T-cell (primary cell): ENCODE measurements around the gene SRGAP1. TPM values are rescaled to one million over a fixed set of nuclear protein-coding genes. Genes with fewer than 3 reads are reported as not detected.

Source experiments
- ATAC-seq, 4 experiments: fragments of 200-7000 bp in 3 of 4; fragments of 150-1000 bp in 1 of 4; cut with Tn5 transposase; replicated peaks in 1 of 4; 1 replicate in 3 of 4; 2 replicates in 1 of 4; pipeline ENCODE4 v1.10.0; 2021; ENCODE audit warnings: moderate library complexity in 3 of 4, mild to moderate bottlenecking in 2 of 4, moderate number of reproducible peaks in 1 of 4
- CTCF ChIA-PET, 2 donors: fragments of 300-600 bp; sonication (Branson Sonifier 250); formaldehyde crosslinking; loops; one replicate each; lab custom pipeline; 2022; ENCODE audit warnings: antibody characterized with exemption in 2 of 2; lab: Charles Lee
- POLR2A ChIA-PET, 2 donors: fragments of 300-600 bp; sonication (Branson Sonifier 250); formaldehyde crosslinking; loops; one replicate each; lab custom pipeline; 2022; ENCODE audit warnings: antibody characterized with exemption in 2 of 2; lab: Charles Lee
- DNase-seq, 35 experiments: peaks; one replicate each; pipeline versions ENCODE4 v3.0.0 to v3.0.0-alpha.2; 2013 to 2023
- H3K27ac ChIP-seq: one replicate; pipeline ENCODE4 v1.5.1; 2013; ENCODE audit warnings: low read length
- H3K27me3 ChIP-seq, 2 experiments: replicated peaks in 1 of 2; 1 replicate in 1 of 2; 2 replicates in 1 of 2; pipeline versions ENCODE4 v1.6.1 to v1.7.0; 2013; ENCODE audit warnings: low read length in 1 of 2, mixed read lengths in 1 of 2; ENCODE audit not compliant: control insufficient read depth in 2 of 2, insufficient read depth in 2 of 2; ENCODE audit errors: extremely low read depth in 1 of 2
- H3K36me3 ChIP-seq, 2 donors: 1 replicate in 1 of 2; 2 replicates in 1 of 2; pipeline versions ENCODE4 v1.6.1 to v1.7.0; 2013; ENCODE audit warnings: low read length in 1 of 2; ENCODE audit not compliant: control insufficient read depth in 2 of 2, insufficient read depth in 1 of 2; ENCODE audit errors: extremely low read depth in 1 of 2
- H3K4me1 ChIP-seq, 2 experiments: 1 replicate in 1 of 2; 2 replicates in 1 of 2; pipeline versions ENCODE4 v1.6.1 to v1.7.0; 2013; ENCODE audit warnings: low read length in 2 of 2, mixed read lengths in 1 of 2; ENCODE audit not compliant: insufficient read depth in 2 of 2, control insufficient read depth in 1 of 2; ENCODE audit errors: extremely low read depth in 1 of 2
- H3K4me3 ChIP-seq, 2 donors: 1 replicate in 1 of 2; 2 replicates in 1 of 2; pipeline versions ENCODE4 v1.5.1 to v1.7.0; 2013; ENCODE audit warnings: mild to moderate bottlenecking in 2 of 2, low read length in 1 of 2, moderate library complexity in 1 of 2; ENCODE audit not compliant: control insufficient read depth in 1 of 2; ENCODE audit errors: extremely low read depth in 1 of 2
- H3K9me3 ChIP-seq: 2 replicates; pipeline ENCODE4 v1.7.0; 2013
- H3K27ac Mint-ChIP-seq, 2 donors: one replicate each; pipeline ENCODE4 v1.8.0; 2020 to 2021; ENCODE audit warnings: mild to moderate bottlenecking in 2 of 2, mixed read lengths in 2 of 2
- H3K27me3 Mint-ChIP-seq, 2 donors: one replicate each; pipeline ENCODE4 v1.8.0; 2021 to 2022; ENCODE audit warnings: mixed read lengths in 2 of 2
- H3K36me3 Mint-ChIP-seq: one replicate; pipeline ENCODE4 v1.8.0; 2021; ENCODE audit warnings: mixed read lengths
- H3K4me1 Mint-ChIP-seq, 3 donors: one replicate each; pipeline ENCODE4 v1.8.0; 2020 to 2022; ENCODE audit warnings: mixed read lengths in 3 of 3, mild to moderate bottlenecking in 1 of 3
- H3K4me3 Mint-ChIP-seq, 3 donors: one replicate each; pipeline ENCODE4 v1.8.0; 2020 to 2022; ENCODE audit warnings: mild to moderate bottlenecking in 3 of 3, mixed read lengths in 3 of 3, moderate library complexity in 3 of 3
- H3K9me3 Mint-ChIP-seq, 3 donors: one replicate each; pipeline ENCODE4 v1.8.0; 2020 to 2022; ENCODE audit warnings: mixed read lengths in 3 of 3
- WGBS: methylation state at CpG from one replicate; pipeline ENCODE4 v1.1.5; 2013; ENCODE audit warnings: missing lambda C conversion rate; ENCODE audit not compliant: insufficient coverage; 5-methylcytosine and 5-hydroxymethylcytosine counted together
- total RNA-seq, 35 experiments: library from RNA in 6 of 35; stranded (reverse) in 6 of 35; fragments of 120-200 nt in 1 of 35; gene quantifications; one replicate each; pipeline versions ENCODE4 v1.2.1 to v1.2.4 and lab custom pipeline; 2013 to 2026

The SRGAP1 gene
- total RNA-seq, 5 donors from 2014 or later (not counting 1 experiment from before 2014, with no cell fraction given): 0.07 to 0.38 (median 0.17) TPM; not detected in 1

DNA sequence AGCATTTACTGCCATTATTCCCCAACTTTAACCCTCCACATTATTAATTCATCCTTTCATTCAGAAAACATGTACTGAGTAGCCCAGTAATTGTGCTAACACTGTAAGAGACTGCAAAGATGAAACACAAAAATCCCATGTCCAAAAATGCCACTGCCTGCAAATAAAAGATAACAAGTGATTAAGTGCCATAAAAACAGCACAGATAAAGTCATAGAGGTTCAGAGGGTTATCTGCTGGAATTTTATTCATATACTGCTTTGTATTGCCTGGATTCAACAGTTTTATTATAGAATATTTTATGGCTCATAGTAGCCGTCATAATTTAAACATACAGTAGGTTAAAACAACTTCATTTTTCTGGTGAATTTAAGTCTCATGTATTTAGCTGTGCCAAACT is 199.7 kb downstream of the SRGAP1 start:
- Mint-ChIP-seq H3K36me3 (no peaks in the 10 kb centered on the region), H3K27ac (no peak overlapping the region), H3K4me1 (no peaks in the 10 kb centered on the region), H3K4me3 (no peak overlapping the region), H3K9me3 (no peaks in the 10 kb centered on the region), H3K27me3 (peaks cover 0 to 12% of the 10 kb centered on the region in 2 donors)
- H3K4me1 ChIP-seq: no peaks in the 10 kb centered on the region
- WGBS: no CpG with 5 or more reads among the region's 1 CpG
- no peak overlapping the region for H3K27ac ChIP-seq
- H3K9me3 ChIP-seq: no peaks in the 10 kb centered on the region
- H3K27me3 ChIP-seq: peaks cover 0 to 3% of the 10 kb centered on the region in 2 experiments
- ChIA-PET POLR2A (no interaction called here), CTCF (no interaction called here)
- ATAC-seq: no peak
- H3K4me3 ChIP-seq: no peak overlapping the region
- DNase-seq: no peak
- H3K36me3 ChIP-seq: no peaks in the 10 kb centered on the region

DNA sequence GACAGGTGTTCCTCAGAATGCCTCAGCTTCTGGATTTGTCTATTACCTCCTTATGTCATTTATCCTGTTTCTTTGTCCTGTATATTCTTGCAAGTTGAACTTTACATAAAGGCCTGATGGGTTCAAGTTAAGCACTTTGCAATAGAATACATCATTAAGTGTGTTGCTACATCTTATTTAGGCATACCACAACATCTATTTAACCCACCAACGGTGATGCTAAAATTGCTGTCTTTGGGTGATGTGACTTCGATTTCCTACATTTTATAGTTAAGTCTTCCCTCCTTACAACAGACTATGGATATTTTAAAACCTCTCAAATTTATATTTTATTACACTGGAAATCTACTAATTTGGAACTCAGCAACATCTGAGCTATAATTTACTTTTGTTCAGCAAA is 206.6 kb downstream of the SRGAP1 start:
- no peaks in the 10 kb centered on the region for H3K4me1 Mint-ChIP-seq
- H3K4me1 ChIP-seq: no peaks in the 10 kb centered on the region
- no peak overlapping the region for H3K4me3 ChIP-seq
- ATAC-seq (no peak), DNase-seq (no peak)
- no peaks in the 10 kb centered on the region for H3K36me3 ChIP-seq
- POLR2A ChIA-PET: no interaction called here
- no peak overlapping the region for H3K27ac Mint-ChIP-seq
- H3K27me3 ChIP-seq: no peaks in the 10 kb centered on the region
- peaks cover 9 to 30% of the 10 kb centered on the region in 2 donors for H3K27me3 Mint-ChIP-seq
- WGBS: no CpG with 5 or more reads among the region's 2 CpGs
- no peaks in the 10 kb centered on the region for H3K9me3 ChIP-seq
- no peaks in the 10 kb centered on the region for H3K36me3 Mint-ChIP-seq
- CTCF ChIA-PET: no interaction called here
- H3K27ac ChIP-seq: no peak overlapping the region
- no peak overlapping the region for H3K4me3 Mint-ChIP-seq
- peaks cover 0 to 4% (median 0%) of the 10 kb centered on the region in 3 donors for H3K9me3 Mint-ChIP-seq

DNA sequence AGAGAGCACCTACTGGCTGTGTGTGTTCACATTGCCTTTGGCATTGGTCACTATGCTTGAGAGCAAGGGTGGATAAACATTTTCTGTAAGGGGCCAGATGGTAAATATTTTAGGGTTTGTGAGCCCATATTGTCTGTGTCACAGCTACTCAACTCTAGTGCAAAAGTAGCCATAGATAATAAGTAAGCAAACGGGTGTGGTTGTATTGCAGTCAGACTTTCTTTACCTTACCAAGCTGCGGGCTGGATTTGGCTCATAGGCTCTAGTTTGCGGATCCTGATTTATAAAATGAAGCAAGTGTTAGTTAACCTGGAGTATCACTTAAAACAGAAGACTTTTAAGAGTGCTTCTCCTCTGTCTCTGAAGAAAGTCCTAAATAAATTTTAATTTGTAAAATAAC is 208.6 kb downstream of the SRGAP1 start:
- H3K27me3 ChIP-seq: no peaks in the 10 kb centered on the region
- ATAC-seq (no peak), DNase-seq (no peak)
- no peak overlapping the region for H3K27ac Mint-ChIP-seq
- no peaks in the 10 kb centered on the region for H3K36me3 Mint-ChIP-seq
- WGBS: no CpG with 5 or more reads among the region's 3 CpGs
- ChIA-PET POLR2A (no interaction called here), CTCF (no interaction called here)
- H3K4me1 ChIP-seq: no peaks in the 10 kb centered on the region
- no peak overlapping the region for H3K4me3 ChIP-seq
- no peaks in the 10 kb centered on the region for H3K9me3 ChIP-seq
- no peaks in the 10 kb centered on the region for H3K36me3 ChIP-seq
- no peak overlapping the region for H3K4me3 Mint-ChIP-seq
- H3K4me1 Mint-ChIP-seq: no peaks in the 10 kb centered on the region
- peaks cover 10 to 30% of the 10 kb centered on the region in 2 donors for H3K27me3 Mint-ChIP-seq
- no peak overlapping the region for H3K27ac ChIP-seq
- H3K9me3 Mint-ChIP-seq: peaks cover 0 to 4% (median 0%) of the 10 kb centered on the region in 3 donors

DNA sequence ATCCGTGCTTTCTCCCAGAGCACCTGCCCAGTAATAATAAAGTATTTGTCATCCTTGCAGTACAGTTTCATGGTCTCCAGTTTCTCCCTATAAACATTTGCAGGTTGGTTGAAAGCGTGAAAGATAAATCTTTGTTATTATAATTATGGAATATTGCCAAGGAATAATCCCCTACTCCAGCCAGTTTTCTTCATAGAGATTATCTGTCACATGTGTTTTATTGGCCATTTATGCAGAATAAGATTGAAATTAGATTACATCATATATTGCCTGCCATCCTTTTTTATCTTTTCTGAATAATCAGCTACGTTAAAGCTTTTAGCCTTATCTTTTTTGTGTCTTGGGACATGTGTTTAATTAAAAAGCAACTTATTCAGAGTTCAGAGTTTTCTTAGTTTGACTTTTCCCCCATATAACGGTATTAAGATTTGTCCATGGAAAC is 209.6 kb downstream of the SRGAP1 start:
- Histone ChIP-seq H3K9me3 (no peaks in the 10 kb centered on the region), H3K27ac (no peak overlapping the region), H3K36me3 (no peaks in the 10 kb centered on the region), H3K4me1 (no peaks in the 10 kb centered on the region), H3K27me3 (no peaks in the 10 kb centered on the region), H3K4me3 (no peak overlapping the region)
- Mint-ChIP-seq H3K4me3 (no peak overlapping the region), H3K9me3 (peaks cover 0 to 4% (median 0%) of the 10 kb centered on the region in 3 donors), H3K36me3 (no peaks in the 10 kb centered on the region), H3K27me3 (peaks cover 10 to 22% of the 10 kb centered on the region in 2 donors), H3K27ac (no peak overlapping the region), H3K4me1 (no peaks in the 10 kb centered on the region)
- CTCF ChIA-PET: no interaction called here
- DNase-seq (no peak), ATAC-seq (no peak)
- POLR2A ChIA-PET: no interaction called here
- WGBS: no CpG with 5 or more reads among the region's 4 CpGs

DNA sequence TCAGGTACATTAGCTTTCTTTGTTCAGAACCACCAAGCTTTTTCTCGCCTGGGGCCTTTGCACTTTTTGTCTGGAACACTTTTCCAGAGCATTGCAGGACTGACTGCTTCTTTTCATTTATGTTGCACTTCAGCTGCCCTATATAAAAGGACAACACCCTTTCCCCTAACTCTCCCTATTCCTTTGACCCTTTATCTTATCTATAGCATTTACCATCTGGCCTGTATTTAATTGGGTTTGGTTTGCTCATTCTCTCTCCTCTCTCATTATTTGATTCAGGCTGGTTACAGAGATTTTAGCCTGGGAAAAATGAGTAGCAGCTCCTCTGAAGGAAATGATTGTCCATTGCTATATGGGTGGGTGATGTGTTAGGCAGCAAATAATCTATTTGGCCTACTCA is 212.2 kb downstream of the SRGAP1 start:
- Mint-ChIP-seq H3K27me3 (peaks cover 10 to 11% of the 10 kb centered on the region in 2 donors), H3K4me3 (no peak overlapping the region), H3K27ac (no peak overlapping the region), H3K9me3 (peaks cover 0 to 4% (median 0%) of the 10 kb centered on the region in 3 donors), H3K4me1 (no peaks in the 10 kb centered on the region), H3K36me3 (no peaks in the 10 kb centered on the region)
- WGBS: 82% methylated on average over 1 of the region's 1 CpG
- Histone ChIP-seq H3K4me3 (no peak overlapping the region), H3K36me3 (no peaks in the 10 kb centered on the region), H3K4me1 (no peaks in the 10 kb centered on the region), H3K27ac (no peak overlapping the region), H3K9me3 (no peaks in the 10 kb centered on the region), H3K27me3 (no peaks in the 10 kb centered on the region)
- DNase-seq (no peak), ATAC-seq (no peak)
- ChIA-PET POLR2A (no interaction called here), CTCF (interaction anchor here in 1 of 2 donors (0.6 kb wide), 1 partner anchor 193 kb away, joined by 3 read pairs; no protein-coding TSS in a partner anchor)

DNA sequence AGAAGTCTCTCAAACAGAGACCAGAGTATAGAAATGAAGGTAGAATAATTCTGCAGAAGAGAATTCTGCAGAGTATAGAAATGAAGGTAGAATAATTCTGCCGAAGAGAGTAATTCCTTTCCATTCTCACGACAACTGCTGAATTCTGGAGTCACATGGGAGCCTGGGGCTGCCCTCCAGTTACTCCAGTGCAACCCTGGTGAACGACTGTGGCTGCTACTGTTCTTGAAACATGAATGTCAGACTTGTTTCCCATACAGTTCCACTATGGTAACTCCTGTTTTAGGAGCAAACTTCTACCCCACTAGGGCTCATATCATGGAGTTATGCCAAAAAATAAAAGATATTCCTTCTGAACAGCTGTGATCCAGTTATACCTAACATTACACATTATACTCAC is 213.2 kb downstream of the SRGAP1 start:
- H3K9me3 Mint-ChIP-seq: peaks cover 0 to 4% (median 0%) of the 10 kb centered on the region in 3 donors
- ChIA-PET POLR2A (no interaction called here), CTCF (no interaction called here)
- H3K4me1 Mint-ChIP-seq: no peaks in the 10 kb centered on the region
- Histone ChIP-seq H3K27ac (no peak overlapping the region), H3K27me3 (no peaks in the 10 kb centered on the region), H3K9me3 (no peaks in the 10 kb centered on the region), H3K36me3 (no peaks in the 10 kb centered on the region), H3K4me3 (no peak overlapping the region), H3K4me1 (no peaks in the 10 kb centered on the region)
- ATAC-seq: no peak
- H3K36me3 Mint-ChIP-seq: no peaks in the 10 kb centered on the region
- no peak for DNase-seq
- H3K27me3 Mint-ChIP-seq: peaks cover 5 to 7% of the 10 kb centered on the region in 2 donors
- 60% methylated on average over 1 of the region's 3 CpGs for WGBS
- no peak overlapping the region for H3K27ac Mint-ChIP-seq
- no peak overlapping the region for H3K4me3 Mint-ChIP-seq
